K562 (cell line): ENCODE results near the gene EIF4G2. TPM values are rescaled to one million over a fixed set of nuclear protein-coding genes. Genes with fewer than 3 reads are reported as not detected.
A peak's percentile ranks its signal among the peaks of the same experiment; 100 is the strongest.

Source experiments
- FOXA1 ChIP-seq: fragments of 450-650 bp; IDR thresholded peaks from 2 replicates; pipeline ENCODE4 v1.6.1; 2016; ENCODE audit warnings: mild to moderate bottlenecking, borderline replicate concordance
- MGA ChIP-seq: fragments of 450-650 bp; IDR thresholded peaks from 2 replicates; pipeline ENCODE4 v1.6.1; 2016; ENCODE audit warnings: mild to moderate bottlenecking, moderate library complexity
- MYC ChIP-seq, 2 experiments: fragments of 250-450 bp in 1 of 2; sonication (Bioruptor Pico) in 1 of 2; IDR thresholded peaks; 2 replicates each; pipeline versions ENCODE4 v1.5.1 to v1.6.1; 2012 to 2021; ENCODE audit warnings: low read depth in 2 of 2, borderline replicate concordance in 1 of 2, improper control_type of control experiment in 1 of 2, low read length in 1 of 2, mild to moderate bottlenecking in 1 of 2, moderate library complexity in 1 of 2
- NBN ChIP-seq: fragments of 450-650 bp; IDR thresholded peaks from 2 replicates; pipeline ENCODE4 v1.6.1; 2016; ENCODE audit warnings: low read depth, mild to moderate bottlenecking
- NFATC3 ChIP-seq: fragments of 450-650 bp; IDR thresholded peaks from 2 replicates; pipeline ENCODE4 v1.6.1; 2017; ENCODE audit warnings: mild to moderate bottlenecking
- NFE2L1 ChIP-seq: fragments of 450-650 bp; IDR thresholded peaks from 2 replicates; pipeline ENCODE4 v1.6.1; 2016; ENCODE audit warnings: missing genetic modification characterization, low read depth, mild to moderate bottlenecking, missing compliant biosample characterization, moderate library complexity, borderline replicate concordance
- NUFIP1 ChIP-seq: fragments of 450-650 bp; IDR thresholded peaks from 2 replicates; pipeline ENCODE4 v1.6.1; 2018; ENCODE audit not compliant: partially characterized antibody
- PRMT5 ChIP-seq: sonication (generic); formaldehyde crosslinking; IDR thresholded peaks from 2 replicates; pipeline ENCODE4 v1.5.0; 2020; ENCODE audit warnings: missing genetic modification reagents
- SAP30 ChIP-seq: fragments of 200-600 bp; sonication (generic); IDR thresholded peaks from 2 replicates; pipeline ENCODE4 v1.6.1; 2012; ENCODE audit warnings: borderline replicate concordance, low read depth, mild to moderate bottlenecking, moderate library complexity, low read length, control low read depth, inconsistent platforms; ENCODE audit not compliant: insufficient read depth, poor library complexity, severe bottlenecking
- SPI1 ChIP-seq: IDR thresholded peaks from 2 replicates; pipeline ENCODE4 v1.6.1; 2011; ENCODE audit warnings: low read depth, low read length, control low read depth, borderline replicate concordance
- TOE1 ChIP-seq, 2 experiments: fragments of 450-650 bp in 1 of 2; sonication (generic) in 1 of 2; formaldehyde crosslinking in 1 of 2; IDR thresholded peaks; 2 replicates each; pipeline versions ENCODE4 v1.7.1 to v1.8.0; 2016 to 2022; ENCODE audit warnings: borderline replicate concordance in 2 of 2, mild to moderate bottlenecking in 2 of 2, antibody characterized with exemption in 1 of 2, inconsistent platforms in 1 of 2, low read depth in 1 of 2, missing genetic modification reagents in 1 of 2, moderate library complexity in 1 of 2
- ZBTB9 ChIP-seq: fragments of 450-650 bp; formaldehyde crosslinking; IDR thresholded peaks from 2 replicates; pipeline ENCODE4 v1.4.0; 2020; ENCODE audit warnings: mild to moderate bottlenecking, moderate library complexity
- ZNF232 ChIP-seq: sonication (generic); formaldehyde crosslinking; IDR thresholded peaks from 2 replicates; pipeline ENCODE4 v1.8.0; 2022; ENCODE audit warnings: mild to moderate bottlenecking, missing genetic modification reagents
- polyA plus RNA-seq, 8 experiments: library from polyadenylated mRNA; depleted of rRNA in 4 of 8; stranded (reverse) in 5 of 8; unstranded in 3 of 8; fragments of >200 nt; fragmentation: Nextera tagmentation in 2 of 8; fragmentation: Illumina TruSeq in 1 of 8; extraction: Ambion mirVana in 2 of 8; extraction: Trizol in 1 of 8; gene quantifications; 2 replicates each; pipeline versions ENCODE4 v1.2.1 to v1.2.3, GENCODE V29; 2011 to 2014; ENCODE audit warnings: inconsistent platforms in 1 of 8, missing spikeins in 1 of 8
- total RNA-seq, 7 experiments: library from RNA; depleted of rRNA in 6 of 7; stranded (reverse); fragments of >200 nt in 6 of 7; fragmentation: Illumina TruSeq in 2 of 7; extraction: Trizol in 2 of 7; gene quantifications; 2 replicates each; pipeline versions ENCODE4 v1.2.1 to v1.2.3, GENCODE V29; 2011 to 2021; ENCODE audit warnings: low replicate concordance in 1 of 7

The EIF4G2 gene
- total and polyA plus RNA-seq, 9 of the 15 experiments (the other 6 are each of a cell fraction or from before 2014, with no cell fraction given), result 206 to 790 (median 646) TPM

GRCh38 chr11:10809373-10810160 lies 841 bp upstream of the EIF4G2 start (continued):
- TF ChIP-seq MGA, result peak; percentile 84
- TF ChIP-seq SAP30, result no peak
- no peak for TF ChIP-seq NBN
- no peak for TF ChIP-seq FOXA1
- no peak for TF ChIP-seq NUFIP1
- TF ChIP-seq ZNF232, result no peak
- 0 out of 2 replicates have a peak, but pooled peaks have one; percentile 38 for TF ChIP-seq ZBTB9 (CRISPR knock-in tag)
- TF ChIP-seq TOE1 (IDR thresholded peaks at IDR 0.05; ENCODE audit: borderline replicate concordance), result 0 out of 2 replicates have a peak, but pooled peaks have one; percentile 24
- no peak for TF ChIP-seq TOE1 (CRISPR knock-in tag; IDR thresholded peaks at IDR 0.05; ENCODE audit: borderline replicate concordance, low read depth)
- no peak for TF ChIP-seq MYC (IDR thresholded peaks at IDR 0.05; ENCODE audit: low read depth, low read length)
- TF ChIP-seq MYC (CRISPR knock-in tag; IDR thresholded peaks at IDR 0.05; ENCODE audit: borderline replicate concordance, low read depth), result 0 out of 2 replicates have a peak, but pooled peaks have one; percentile 19
- no peak for TF ChIP-seq PRMT5 (CRISPR knock-in tag)
- TF ChIP-seq SPI1, result no peak
- peak; percentile 41; the same call in 1 of the 2 replicates for TF ChIP-seq NFATC3
- TF ChIP-seq NFE2L1 (tag), result no peak
